GM12878 (cell line): ENCODE measurements around the gene UACA. TPM values are rescaled to one million over a fixed set of nuclear protein-coding genes. Genes with fewer than 3 reads are reported as not detected.
"Not testable (repeated sequence)": the region's sequence is repeated elsewhere in the genome, so short reads cannot be mapped to it uniquely, and the experiment has no call there.

Source experiments
- ATAC-seq: fragments of 200-7000 bp; cut with Tn5 transposase; 3 replicates; pipeline ENCODE4 v1.9.1; 2020; ENCODE audit warnings: mild to moderate bottlenecking, moderate library complexity
- BruUV-seq: library from RNA; stranded (reverse); fragments of 400-500 nt; replicated peaks from 2 replicates; lab custom pipeline; 2021; lab: Mats Ljungman, UMichigan
- CTCF ChIA-PET: fragments of 300-600 bp; sonication (Branson Sonifier 250); formaldehyde crosslinking; extraction: SDS; loops from one replicate; lab custom pipeline; 2021; ENCODE audit warnings: inconsistent platforms; lab: Yijun Ruan, JAX
- POLR2A ChIA-PET: fragments of 350-600 bp; formaldehyde crosslinking; extraction: SDS; loops from one replicate; lab custom pipeline; 2021; ENCODE audit warnings: inconsistent platforms; lab: Charles Lee
- RAD21 ChIA-PET: fragments of 300-600 bp; sonication (Branson Sonifier 250); formaldehyde crosslinking; loops from one replicate; lab custom pipeline; 2023; ENCODE audit warnings: antibody characterized with exemption; ENCODE audit not compliant: unreplicated experiment; lab: Charles Lee
- SMC1A ChIA-PET: fragments of 300-600 bp; sonication (Branson Sonifier 250); formaldehyde crosslinking; loops from one replicate; lab custom pipeline; 2023; ENCODE audit not compliant: unreplicated experiment, uncharacterized antibody; lab: Charles Lee
- DNase-seq: peaks from one replicate; pipeline ENCODE4 v3.0.0-alpha.2; 2011; ENCODE audit warnings: low read depth, low spot score
- FAIRE-seq: peaks from 3 replicates; lab custom pipeline; 2011; peaks lifted over from hg19 to GRCh38; lab: Jason Lieb, UNC
- H2AFZ ChIP-seq: 2 replicates; pipeline ENCODE4 v1.6.0; 2011; ENCODE audit warnings: low read depth, low read length, control low read depth; ENCODE audit not compliant: control insufficient read depth
- H3K27ac ChIP-seq: 2 replicates; pipeline ENCODE4 v1.5.1; 2011; ENCODE audit warnings: control low read depth; ENCODE audit not compliant: control insufficient read depth, insufficient read depth
- H3K27me3 ChIP-seq, 2 experiments: replicated peaks in 1 of 2; 2 replicates each; pipeline versions ENCODE4 v1.6.0 to v1.6.1; 2011; ENCODE audit warnings: low read length in 1 of 2; ENCODE audit not compliant: control insufficient read depth in 2 of 2, insufficient read depth in 2 of 2
- H3K36me3 ChIP-seq, 2 experiments: 2 replicates each; pipeline ENCODE4 v1.5.1; 2011; ENCODE audit warnings: low read length in 1 of 2; ENCODE audit not compliant: control insufficient read depth in 2 of 2, insufficient read depth in 2 of 2
- H3K4me1 ChIP-seq: 2 replicates; pipeline ENCODE4 v1.6.1; 2011; ENCODE audit warnings: mild to moderate bottlenecking, low read length, moderate library complexity, mixed read lengths; ENCODE audit not compliant: control insufficient read depth, insufficient read depth
- H3K4me2 ChIP-seq: 2 replicates; pipeline ENCODE4 v1.6.0; 2011; ENCODE audit warnings: control low read depth; ENCODE audit not compliant: control insufficient read depth, insufficient read depth
- H3K4me3 ChIP-seq: fragments of 200-600 bp; sonication (generic); 2 replicates; pipeline ENCODE4 v1.5.1; 2016
- H3K79me2 ChIP-seq: 2 replicates; pipeline ENCODE4 v1.6.0; 2011; ENCODE audit warnings: low read length; ENCODE audit not compliant: control insufficient read depth, insufficient read depth
- H3K9ac ChIP-seq: 2 replicates; pipeline ENCODE4 v1.8.0; 2011; ENCODE audit warnings: low read length, control low read depth, mixed read lengths; ENCODE audit not compliant: control insufficient read depth, insufficient read depth
- H3K9me3 ChIP-seq: replicated peaks from 3 replicates; pipeline ENCODE4 v1.5.1; 2011; ENCODE audit warnings: mild to moderate bottlenecking, low read length; ENCODE audit not compliant: control insufficient read depth, insufficient read depth
- H4K20me1 ChIP-seq: 2 replicates; pipeline ENCODE4 v1.6.0; 2011; ENCODE audit not compliant: control insufficient read depth, insufficient read depth
- CBFB ChIP-seq: IDR thresholded peaks from 2 replicates; pipeline ENCODE4 v1.6.1; 2016; ENCODE audit warnings: antibody characterized with exemption, low read depth
- WGBS: methylation state at CpG from one replicate; pipeline ENCODE4 v1.1.6; 2016; ENCODE audit warnings: low lambda C conversion rate; ENCODE audit not compliant: insufficient replicate concordance, insufficient coverage; ENCODE audit errors: missing lambda C conversion rate; 5-methylcytosine and 5-hydroxymethylcytosine counted together
- in situ Hi-C: fragments of 300-500 bp; cut with MboI; formaldehyde crosslinking; loops from 9 replicates; pipeline ENCODE4 v1.14.3; 2018; ENCODE audit warnings: mixed read lengths
- intact Hi-C: fragments of 100-400 bp; cut with micrococcal nuclease; formaldehyde crosslinking; loops from one replicate; pipeline ENCODE4 v1.14.2; 2022; ENCODE audit not compliant: unreplicated experiment
- polyA plus RNA-seq, 11 experiments: library from polyadenylated mRNA; depleted of rRNA in 4 of 11; unstranded in 6 of 11; stranded (reverse) in 5 of 11; fragments of >200 nt; fragmentation: Nextera tagmentation in 4 of 11; fragmentation: Illumina TruSeq in 1 of 11; extraction: Ambion mirVana in 4 of 11; extraction: Trizol in 1 of 11; gene quantifications; 1 replicate in 1 of 11; 2 replicates in 10 of 11; pipeline versions ENCODE4 v1.2.1 to v1.2.3, GENCODE V29; 2011 to 2016; ENCODE audit warnings: inconsistent platforms in 2 of 11, missing spikeins in 2 of 11, low read depth in 1 of 11
- total RNA-seq, 4 experiments: library from RNA; depleted of rRNA in 3 of 4; stranded (reverse); fragments of >200 nt in 3 of 4; fragmentation: Illumina TruSeq in 1 of 4; extraction: Trizol in 1 of 4; gene quantifications; 2 replicates each; pipeline versions ENCODE4 v1.2.1 to v1.2.3, GENCODE V29; 2013 to 2021
- TF ChIP-seq, protein P1 (sequence below): IDR thresholded peaks from 2 replicates; pipeline ENCODE4 v1.6.1; 2012; ENCODE audit warnings: mild to moderate bottlenecking, low read depth, low read length
- TF ChIP-seq, protein P2 (sequence below): IDR thresholded peaks from 2 replicates; pipeline ENCODE4 v1.6.1; 2012; ENCODE audit warnings: low read depth, low read length, improper control_type of control experiment

Gene UACA
- total and polyA plus RNA-seq, 10 of the 15 experiments (the other 5 are each of a cell fraction or from before 2014, with no cell fraction given): 0.30 to 4.0 (median 2.0) TPM

DNA sequence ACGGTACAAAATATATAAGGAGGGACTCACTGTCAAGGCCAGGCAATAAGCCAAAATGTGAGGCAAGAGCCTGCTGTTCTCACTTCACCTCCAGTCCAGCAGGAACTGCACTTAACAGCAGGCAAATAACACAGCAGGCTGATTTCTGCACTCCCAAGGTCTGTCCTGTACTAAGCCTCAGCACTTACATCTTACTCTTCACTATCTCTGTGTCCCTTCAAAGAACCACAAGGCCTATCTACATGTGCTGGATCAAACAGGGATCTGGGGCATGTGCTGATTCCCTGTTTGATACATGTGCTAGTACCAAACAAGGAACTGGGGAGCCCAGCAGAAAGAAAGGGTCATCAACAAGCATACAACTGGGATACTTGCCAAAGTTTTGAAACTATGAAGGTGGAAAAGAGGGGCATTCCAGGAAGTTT lies 22.2 kb downstream of the UACA start (continued):
- TF ChIP-seq, protein P1, sequence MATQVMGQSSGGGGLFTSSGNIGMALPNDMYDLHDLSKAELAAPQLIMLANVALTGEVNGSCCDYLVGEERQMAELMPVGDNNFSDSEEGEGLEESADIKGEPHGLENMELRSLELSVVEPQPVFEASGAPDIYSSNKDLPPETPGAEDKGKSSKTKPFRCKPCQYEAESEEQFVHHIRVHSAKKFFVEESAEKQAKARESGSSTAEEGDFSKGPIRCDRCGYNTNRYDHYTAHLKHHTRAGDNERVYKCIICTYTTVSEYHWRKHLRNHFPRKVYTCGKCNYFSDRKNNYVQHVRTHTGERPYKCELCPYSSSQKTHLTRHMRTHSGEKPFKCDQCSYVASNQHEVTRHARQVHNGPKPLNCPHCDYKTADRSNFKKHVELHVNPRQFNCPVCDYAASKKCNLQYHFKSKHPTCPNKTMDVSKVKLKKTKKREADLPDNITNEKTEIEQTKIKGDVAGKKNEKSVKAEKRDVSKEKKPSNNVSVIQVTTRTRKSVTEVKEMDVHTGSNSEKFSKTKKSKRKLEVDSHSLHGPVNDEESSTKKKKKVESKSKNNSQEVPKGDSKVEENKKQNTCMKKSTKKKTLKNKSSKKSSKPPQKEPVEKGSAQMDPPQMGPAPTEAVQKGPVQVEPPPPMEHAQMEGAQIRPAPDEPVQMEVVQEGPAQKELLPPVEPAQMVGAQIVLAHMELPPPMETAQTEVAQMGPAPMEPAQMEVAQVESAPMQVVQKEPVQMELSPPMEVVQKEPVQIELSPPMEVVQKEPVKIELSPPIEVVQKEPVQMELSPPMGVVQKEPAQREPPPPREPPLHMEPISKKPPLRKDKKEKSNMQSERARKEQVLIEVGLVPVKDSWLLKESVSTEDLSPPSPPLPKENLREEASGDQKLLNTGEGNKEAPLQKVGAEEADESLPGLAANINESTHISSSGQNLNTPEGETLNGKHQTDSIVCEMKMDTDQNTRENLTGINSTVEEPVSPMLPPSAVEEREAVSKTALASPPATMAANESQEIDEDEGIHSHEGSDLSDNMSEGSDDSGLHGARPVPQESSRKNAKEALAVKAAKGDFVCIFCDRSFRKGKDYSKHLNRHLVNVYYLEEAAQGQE: no peak
- TF ChIP-seq, protein P2, sequence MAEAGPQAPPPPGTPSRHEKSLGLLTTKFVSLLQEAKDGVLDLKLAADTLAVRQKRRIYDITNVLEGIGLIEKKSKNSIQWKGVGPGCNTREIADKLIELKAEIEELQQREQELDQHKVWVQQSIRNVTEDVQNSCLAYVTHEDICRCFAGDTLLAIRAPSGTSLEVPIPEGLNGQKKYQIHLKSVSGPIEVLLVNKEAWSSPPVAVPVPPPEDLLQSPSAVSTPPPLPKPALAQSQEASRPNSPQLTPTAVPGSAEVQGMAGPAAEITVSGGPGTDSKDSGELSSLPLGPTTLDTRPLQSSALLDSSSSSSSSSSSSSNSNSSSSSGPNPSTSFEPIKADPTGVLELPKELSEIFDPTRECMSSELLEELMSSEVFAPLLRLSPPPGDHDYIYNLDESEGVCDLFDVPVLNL: no peak
- no peak for TF ChIP-seq CBFB
- TF ChIP-seq, all 136 proteins: peak for 0

DNA sequence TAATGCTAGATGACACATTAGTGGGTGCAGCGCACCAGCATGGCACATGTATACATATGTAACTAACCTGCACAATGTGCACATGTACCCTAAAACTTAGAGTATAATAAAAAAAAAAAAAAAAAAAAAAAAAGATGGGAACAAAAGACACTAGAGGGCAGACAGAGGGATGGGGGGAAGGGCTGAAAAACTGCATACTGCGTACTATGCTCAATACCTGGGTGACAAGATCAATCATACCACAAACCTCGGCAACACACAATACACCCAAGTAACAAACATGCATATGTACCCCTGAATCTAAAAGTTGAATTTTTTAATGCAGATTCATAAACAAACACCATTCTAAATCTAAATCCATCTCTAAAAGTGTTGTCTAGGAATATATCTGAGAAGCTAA lies 28.3 kb downstream of the UACA start:
- H3K27me3 ChIP-seq, H3K9me3 ChIP-seq, ATAC-seq, H2AFZ ChIP-seq, H3K4me1 ChIP-seq, H3K4me3 ChIP-seq, POLR2A ChIA-PET, H3K36me3 ChIP-seq, RAD21 ChIA-PET, BruUV-seq, intact Hi-C loops, SMC1A ChIA-PET, H3K9ac ChIP-seq, FAIRE-seq, H3K27ac ChIP-seq, H4K20me1 ChIP-seq, in situ Hi-C loops, H3K79me2 ChIP-seq, H3K4me2 ChIP-seq, DNase-seq: not testable (repeated sequence)
- 63% methylated on average over 2 of the region's 3 CpGs for WGBS
- CTCF ChIA-PET: interaction anchor here (1.9 kb wide), 1 partner anchor 12 kb away, joined by 5 read pairs; no protein-coding TSS in a partner anchor
